ENCODE measurements around the gene COL1A2. TPM values are rescaled to one million over a fixed set of nuclear protein-coding genes. Genes with fewer than 3 reads are reported as not detected.

Gene COL1A2
- total RNA-seq, 1 experiment from 2014 or later = 144 TPM

DNA sequence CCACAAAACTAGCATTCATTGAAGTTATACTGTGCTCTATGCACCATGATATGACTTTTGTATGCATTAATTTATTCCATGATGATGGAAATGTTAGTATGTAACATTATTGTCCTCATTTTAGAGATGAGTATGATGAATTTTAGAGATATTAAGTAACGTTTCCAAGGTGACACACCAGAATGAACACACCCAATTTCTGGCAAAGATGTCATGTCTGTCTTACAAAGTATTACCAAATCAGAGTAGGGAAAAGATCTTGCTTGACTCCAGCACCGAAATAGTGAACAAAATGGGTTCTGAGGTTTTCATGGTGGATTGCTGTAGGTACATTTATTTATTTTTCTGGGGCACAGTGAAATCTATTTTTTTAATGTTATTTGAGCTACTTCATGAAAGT is 33.8 kb upstream of the COL1A2 start:
- no peak overlapping the region for H3K27ac ChIP-seq (ENCODE audit: low read depth, low read length, poor library complexity, severe bottlenecking)
- H3K9me3 ChIP-seq (ENCODE audit: low read depth, low read length, poor library complexity, severe bottlenecking) = peaks cover 4% of the 10 kb centered on the region
- ChIA-PET CTCF (no interaction called here), POLR2A (ENCODE audit: low non-redundant PET) (no interaction called here)
- BruUV-seq (replicated peaks) = no TSS peak
- no peak overlapping the region for H3K4me3 ChIP-seq (ENCODE audit: low read depth, low read length, poor library complexity, severe bottlenecking)
- no peaks in the 10 kb centered on the region for H3K27me3 ChIP-seq (replicated peaks; ENCODE audit: insufficient read depth, low read depth, low read length, poor library complexity)
- no peaks in the 10 kb centered on the region for H3K36me3 ChIP-seq (ENCODE audit: insufficient read depth, low read length, poor library complexity, severe bottlenecking)
- no peaks in the 10 kb centered on the region for H3K4me1 ChIP-seq (ENCODE audit: insufficient read depth, low read length, poor library complexity, severe bottlenecking)
- intact Hi-C loops (cut with micrococcal nuclease; ENCODE audit: unreplicated experiment) = no loop called here
- TF ChIP-seq, protein P1, sequence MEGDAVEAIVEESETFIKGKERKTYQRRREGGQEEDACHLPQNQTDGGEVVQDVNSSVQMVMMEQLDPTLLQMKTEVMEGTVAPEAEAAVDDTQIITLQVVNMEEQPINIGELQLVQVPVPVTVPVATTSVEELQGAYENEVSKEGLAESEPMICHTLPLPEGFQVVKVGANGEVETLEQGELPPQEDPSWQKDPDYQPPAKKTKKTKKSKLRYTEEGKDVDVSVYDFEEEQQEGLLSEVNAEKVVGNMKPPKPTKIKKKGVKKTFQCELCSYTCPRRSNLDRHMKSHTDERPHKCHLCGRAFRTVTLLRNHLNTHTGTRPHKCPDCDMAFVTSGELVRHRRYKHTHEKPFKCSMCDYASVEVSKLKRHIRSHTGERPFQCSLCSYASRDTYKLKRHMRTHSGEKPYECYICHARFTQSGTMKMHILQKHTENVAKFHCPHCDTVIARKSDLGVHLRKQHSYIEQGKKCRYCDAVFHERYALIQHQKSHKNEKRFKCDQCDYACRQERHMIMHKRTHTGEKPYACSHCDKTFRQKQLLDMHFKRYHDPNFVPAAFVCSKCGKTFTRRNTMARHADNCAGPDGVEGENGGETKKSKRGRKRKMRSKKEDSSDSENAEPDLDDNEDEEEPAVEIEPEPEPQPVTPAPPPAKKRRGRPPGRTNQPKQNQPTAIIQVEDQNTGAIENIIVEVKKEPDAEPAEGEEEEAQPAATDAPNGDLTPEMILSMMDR (conservative IDR thresholded peaks at IDR 0.05; ENCODE audit: low read depth, low read length) = no peak
- no peak for TF ChIP-seq EZH2 (IDR thresholded peaks at IDR 0.05; ENCODE audit: borderline replicate concordance, low read depth, low read length, poor library complexity, severe bottlenecking)
- DNase-seq (ENCODE audit: low spot score) = no peak

DNA sequence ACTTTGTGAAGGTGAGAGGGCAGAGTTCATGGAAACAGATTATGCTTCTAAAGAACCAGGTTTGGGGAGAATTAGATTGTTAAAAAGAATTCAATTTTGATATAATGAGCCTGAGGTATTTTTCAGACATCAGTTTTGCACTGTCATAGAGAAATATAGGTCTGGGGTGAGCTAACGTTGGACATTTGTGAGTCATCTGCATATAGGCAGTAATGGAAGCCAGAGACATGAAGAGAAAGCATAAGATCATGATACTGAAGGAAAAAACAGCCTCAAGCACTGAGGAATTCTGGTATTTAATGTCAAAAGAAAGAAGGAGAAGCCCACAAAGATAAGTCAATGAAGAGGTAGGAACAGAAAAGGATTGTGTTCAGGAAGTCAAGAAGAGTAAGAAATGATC is 32.4 kb upstream of the COL1A2 start:
- POLR2A ChIA-PET (ENCODE audit: low non-redundant PET) = no interaction called here
- intact Hi-C loops (cut with micrococcal nuclease; ENCODE audit: unreplicated experiment) = no loop called here
- no peak for DNase-seq (ENCODE audit: low spot score)

DNA sequence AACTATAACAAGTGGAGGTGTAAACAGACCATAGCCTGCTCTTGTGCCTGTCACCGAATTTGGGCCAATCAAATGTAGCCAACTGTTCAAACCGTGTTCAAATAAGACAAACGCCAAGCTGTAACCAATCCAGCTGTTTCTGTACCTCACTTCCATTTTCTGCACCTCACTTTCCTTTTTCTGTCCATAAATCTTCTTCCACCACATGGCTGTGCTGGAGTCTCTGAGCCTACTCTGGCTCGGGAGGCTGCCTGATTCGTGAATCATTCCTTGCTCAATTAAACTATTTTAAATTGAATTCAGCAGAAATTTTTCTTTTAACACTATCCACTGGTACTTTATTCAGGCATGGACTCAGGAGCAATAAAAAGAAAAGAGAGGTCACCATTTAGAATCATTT is 29.9 kb upstream of the COL1A2 start:
- no TSS peak for BruUV-seq (replicated peaks)
- ChIA-PET CTCF (no interaction called here), POLR2A (ENCODE audit: low non-redundant PET) (no interaction called here)
- intact Hi-C loops (cut with micrococcal nuclease; ENCODE audit: unreplicated experiment) = no loop called here
- Histone ChIP-seq H3K4me3 (ENCODE audit: low read depth, low read length, poor library complexity, severe bottlenecking) (no peak overlapping the region), H3K9me3 (ENCODE audit: low read depth, low read length, poor library complexity, severe bottlenecking) (peaks cover 4% of the 10 kb centered on the region), H3K27me3 (replicated peaks; ENCODE audit: insufficient read depth, low read depth, low read length, poor library complexity) (no peaks in the 10 kb centered on the region), H3K27ac (ENCODE audit: low read depth, low read length, poor library complexity, severe bottlenecking) (no peak overlapping the region), H3K4me1 (ENCODE audit: insufficient read depth, low read length, poor library complexity, severe bottlenecking) (peaks cover 30% of the 10 kb centered on the region), H3K36me3 (ENCODE audit: insufficient read depth, low read length, poor library complexity, severe bottlenecking) (no peaks in the 10 kb centered on the region)
- TF ChIP-seq, protein P1 (conservative IDR thresholded peaks at IDR 0.05; ENCODE audit: low read depth, low read length) = no peak
- no peak for TF ChIP-seq EZH2 (IDR thresholded peaks at IDR 0.05; ENCODE audit: borderline replicate concordance, low read depth, low read length, poor library complexity, severe bottlenecking)
- no peak for DNase-seq (ENCODE audit: low spot score)

More for the DNA sequence above, 32.4 kb upstream of the COL1A2 start:
- CTCF ChIA-PET = no interaction called here
- H3K4me3 ChIP-seq (ENCODE audit: low read depth, low read length, poor library complexity, severe bottlenecking) = no peak overlapping the region
- no peaks in the 10 kb centered on the region for H3K27me3 ChIP-seq (replicated peaks; ENCODE audit: insufficient read depth, low read depth, low read length, poor library complexity)
- peaks cover 5% of the 10 kb centered on the region for H3K4me1 ChIP-seq (ENCODE audit: insufficient read depth, low read length, poor library complexity, severe bottlenecking)
- no peak overlapping the region for H3K27ac ChIP-seq (ENCODE audit: low read depth, low read length, poor library complexity, severe bottlenecking)
- H3K36me3 ChIP-seq (ENCODE audit: insufficient read depth, low read length, poor library complexity, severe bottlenecking) = no peaks in the 10 kb centered on the region
- no peak for TF ChIP-seq EZH2 (IDR thresholded peaks at IDR 0.05; ENCODE audit: borderline replicate concordance, low read depth, low read length, poor library complexity, severe bottlenecking)
- TF ChIP-seq, protein P1 (conservative IDR thresholded peaks at IDR 0.05; ENCODE audit: low read depth, low read length) = no peak
- BruUV-seq (replicated peaks) = no TSS peak
- H3K9me3 ChIP-seq (ENCODE audit: low read depth, low read length, poor library complexity, severe bottlenecking) = peaks cover 4% of the 10 kb centered on the region
